ENCODE measurements around the gene FAM110D. TPM values are rescaled to one million over a fixed set of nuclear protein-coding genes. Genes with fewer than 3 reads are reported as not detected.

The FAM110D gene
- polyA plus RNA-seq, 1 donor from 2014 or later, result 0.31 TPM

DNA sequence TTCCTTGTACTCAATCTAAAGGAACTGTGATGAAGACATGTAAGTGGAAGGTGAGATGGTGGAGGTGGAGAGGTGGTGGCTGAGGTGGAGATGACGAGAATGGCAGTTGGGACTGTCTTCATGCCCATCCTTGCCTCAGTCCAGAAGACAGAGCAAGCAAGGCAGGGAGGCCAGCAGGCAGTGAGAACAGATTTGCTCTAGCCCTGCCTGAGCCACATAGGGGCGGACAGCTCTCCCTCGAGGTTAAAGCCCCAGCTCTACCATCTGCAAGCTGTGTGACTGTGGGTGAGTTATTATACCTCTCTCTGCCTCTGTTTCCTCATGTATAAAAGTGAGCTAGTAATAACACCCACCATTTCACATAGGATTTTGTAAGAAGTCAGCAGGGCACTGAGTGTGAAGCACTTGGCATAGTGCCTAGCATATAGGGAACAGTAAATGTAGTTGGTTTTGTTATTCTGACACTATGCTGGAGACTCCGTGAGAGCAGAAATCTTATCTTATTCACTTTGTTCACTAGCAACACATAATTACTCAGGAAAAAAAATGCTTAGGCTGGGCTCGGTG, 4.8 kb upstream of the FAM110D start:
- Histone ChIP-seq H4K20me1 (ENCODE audit: insufficient read depth) (no peaks in the 10 kb centered on the region), H3K27ac (ENCODE audit: low read length) (no peak overlapping the region), H3K27me3 (ENCODE audit: insufficient read depth, low read depth, low read length) (peaks cover 5% of the 10 kb centered on the region), H3K9me3 (ENCODE audit: low read length) (no peaks in the 10 kb centered on the region), H3K4me3 (ENCODE audit: low read length) (no peak overlapping the region), H2AFZ (ENCODE audit: low read depth, low read length) (no peak overlapping the region), H3K79me2 (replicated peaks; ENCODE audit: insufficient read depth, low read length) (no peaks in the 10 kb centered on the region), H3K36me3 (ENCODE audit: insufficient read depth, low read length) (no peaks in the 10 kb centered on the region), H3K4me2 (ENCODE audit: low read length) (no peak overlapping the region), H3K9me2 (ENCODE audit: insufficient read depth, low read length) (no peaks in the 10 kb centered on the region), H3K9ac (ENCODE audit: low read length) (no peak overlapping the region), H3F3A (ENCODE audit: insufficient read depth, low read length, poor library complexity, severe bottlenecking) (no peaks in the 10 kb centered on the region)
- TF ChIP-seq, protein P1, sequence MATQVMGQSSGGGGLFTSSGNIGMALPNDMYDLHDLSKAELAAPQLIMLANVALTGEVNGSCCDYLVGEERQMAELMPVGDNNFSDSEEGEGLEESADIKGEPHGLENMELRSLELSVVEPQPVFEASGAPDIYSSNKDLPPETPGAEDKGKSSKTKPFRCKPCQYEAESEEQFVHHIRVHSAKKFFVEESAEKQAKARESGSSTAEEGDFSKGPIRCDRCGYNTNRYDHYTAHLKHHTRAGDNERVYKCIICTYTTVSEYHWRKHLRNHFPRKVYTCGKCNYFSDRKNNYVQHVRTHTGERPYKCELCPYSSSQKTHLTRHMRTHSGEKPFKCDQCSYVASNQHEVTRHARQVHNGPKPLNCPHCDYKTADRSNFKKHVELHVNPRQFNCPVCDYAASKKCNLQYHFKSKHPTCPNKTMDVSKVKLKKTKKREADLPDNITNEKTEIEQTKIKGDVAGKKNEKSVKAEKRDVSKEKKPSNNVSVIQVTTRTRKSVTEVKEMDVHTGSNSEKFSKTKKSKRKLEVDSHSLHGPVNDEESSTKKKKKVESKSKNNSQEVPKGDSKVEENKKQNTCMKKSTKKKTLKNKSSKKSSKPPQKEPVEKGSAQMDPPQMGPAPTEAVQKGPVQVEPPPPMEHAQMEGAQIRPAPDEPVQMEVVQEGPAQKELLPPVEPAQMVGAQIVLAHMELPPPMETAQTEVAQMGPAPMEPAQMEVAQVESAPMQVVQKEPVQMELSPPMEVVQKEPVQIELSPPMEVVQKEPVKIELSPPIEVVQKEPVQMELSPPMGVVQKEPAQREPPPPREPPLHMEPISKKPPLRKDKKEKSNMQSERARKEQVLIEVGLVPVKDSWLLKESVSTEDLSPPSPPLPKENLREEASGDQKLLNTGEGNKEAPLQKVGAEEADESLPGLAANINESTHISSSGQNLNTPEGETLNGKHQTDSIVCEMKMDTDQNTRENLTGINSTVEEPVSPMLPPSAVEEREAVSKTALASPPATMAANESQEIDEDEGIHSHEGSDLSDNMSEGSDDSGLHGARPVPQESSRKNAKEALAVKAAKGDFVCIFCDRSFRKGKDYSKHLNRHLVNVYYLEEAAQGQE (IDR thresholded peaks at IDR 0.05; ENCODE audit: borderline replicate concordance), result no peak
- TF ChIP-seq POLR2AphosphoS5 (IDR thresholded peaks at IDR 0.05) (no peak), MXI1 (conservative IDR thresholded peaks at IDR 0.05; ENCODE audit: poor library complexity, severe bottlenecking) (no peak), RAD21 (conservative IDR thresholded peaks at IDR 0.05) (no peak), EZH2 (IDR thresholded peaks at IDR 0.05; ENCODE audit: borderline replicate concordance, insufficient read depth, low read length, poor library complexity, severe bottlenecking) (no peak), EP300 (conservative IDR thresholded peaks at IDR 0.05; ENCODE audit: poor library complexity, severe bottlenecking) (no peak), TAF1 (IDR thresholded peaks at IDR 0.05; ENCODE audit: low read depth) (no peak), SMC3 (conservative IDR thresholded peaks at IDR 0.05; ENCODE audit: poor library complexity) (no peak)
- TF ChIP-seq, protein P2, sequence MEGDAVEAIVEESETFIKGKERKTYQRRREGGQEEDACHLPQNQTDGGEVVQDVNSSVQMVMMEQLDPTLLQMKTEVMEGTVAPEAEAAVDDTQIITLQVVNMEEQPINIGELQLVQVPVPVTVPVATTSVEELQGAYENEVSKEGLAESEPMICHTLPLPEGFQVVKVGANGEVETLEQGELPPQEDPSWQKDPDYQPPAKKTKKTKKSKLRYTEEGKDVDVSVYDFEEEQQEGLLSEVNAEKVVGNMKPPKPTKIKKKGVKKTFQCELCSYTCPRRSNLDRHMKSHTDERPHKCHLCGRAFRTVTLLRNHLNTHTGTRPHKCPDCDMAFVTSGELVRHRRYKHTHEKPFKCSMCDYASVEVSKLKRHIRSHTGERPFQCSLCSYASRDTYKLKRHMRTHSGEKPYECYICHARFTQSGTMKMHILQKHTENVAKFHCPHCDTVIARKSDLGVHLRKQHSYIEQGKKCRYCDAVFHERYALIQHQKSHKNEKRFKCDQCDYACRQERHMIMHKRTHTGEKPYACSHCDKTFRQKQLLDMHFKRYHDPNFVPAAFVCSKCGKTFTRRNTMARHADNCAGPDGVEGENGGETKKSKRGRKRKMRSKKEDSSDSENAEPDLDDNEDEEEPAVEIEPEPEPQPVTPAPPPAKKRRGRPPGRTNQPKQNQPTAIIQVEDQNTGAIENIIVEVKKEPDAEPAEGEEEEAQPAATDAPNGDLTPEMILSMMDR (IDR thresholded peaks at IDR 0.05; ENCODE audit: poor library complexity, severe bottlenecking), result no peak

DNA sequence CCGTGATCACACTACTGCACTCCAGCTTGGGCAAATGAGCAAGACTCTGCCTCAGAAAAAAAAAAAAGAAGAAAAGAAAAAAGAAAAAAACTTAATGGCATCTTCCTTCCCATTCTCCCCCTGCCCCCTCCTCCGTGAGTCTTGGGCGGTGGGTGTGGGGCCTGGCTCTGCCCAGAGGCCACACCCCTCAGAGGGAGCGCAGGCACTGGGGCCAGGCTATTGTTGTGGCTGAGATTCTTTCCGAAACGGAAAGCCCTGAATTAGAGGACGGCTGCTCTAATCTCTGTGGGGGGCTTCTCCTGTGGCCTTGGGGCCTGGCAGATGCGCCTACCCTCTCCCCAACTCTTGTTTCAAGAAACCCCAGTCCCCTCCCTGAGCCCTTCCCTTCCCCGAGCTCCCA, 4.1 kb upstream of the FAM110D start:
- no peaks in the 10 kb centered on the region for H4K20me1 ChIP-seq (ENCODE audit: insufficient read depth)
- H2AFZ ChIP-seq (ENCODE audit: low read depth, low read length), result no peak overlapping the region
- H3K4me3 ChIP-seq (ENCODE audit: low read length), result no peak overlapping the region
- H3F3A ChIP-seq (ENCODE audit: insufficient read depth, low read length, poor library complexity, severe bottlenecking), result no peaks in the 10 kb centered on the region
- no peak overlapping the region for H3K27ac ChIP-seq (ENCODE audit: low read length)
- H3K79me2 ChIP-seq (replicated peaks; ENCODE audit: insufficient read depth, low read length), result no peaks in the 10 kb centered on the region
- no peak overlapping the region for H3K4me2 ChIP-seq (ENCODE audit: low read length)
- peaks cover 5% of the 10 kb centered on the region for H3K27me3 ChIP-seq (ENCODE audit: insufficient read depth, low read depth, low read length)
- no peaks in the 10 kb centered on the region for H3K9me3 ChIP-seq (ENCODE audit: low read length)
- H3K36me3 ChIP-seq (ENCODE audit: insufficient read depth, low read length), result no peaks in the 10 kb centered on the region
- TF ChIP-seq TAF1 (IDR thresholded peaks at IDR 0.05; ENCODE audit: low read depth) (no peak), MXI1 (conservative IDR thresholded peaks at IDR 0.05; ENCODE audit: poor library complexity, severe bottlenecking) (no peak), RAD21 (conservative IDR thresholded peaks at IDR 0.05) (no peak), POLR2AphosphoS5 (IDR thresholded peaks at IDR 0.05) (no peak), EP300 (conservative IDR thresholded peaks at IDR 0.05; ENCODE audit: poor library complexity, severe bottlenecking) (no peak), EZH2 (IDR thresholded peaks at IDR 0.05; ENCODE audit: borderline replicate concordance, insufficient read depth, low read length, poor library complexity, severe bottlenecking) (no peak), SMC3 (conservative IDR thresholded peaks at IDR 0.05; ENCODE audit: poor library complexity) (no peak)
- TF ChIP-seq, protein P2 (IDR thresholded peaks at IDR 0.05; ENCODE audit: poor library complexity, severe bottlenecking), result no peak
- TF ChIP-seq, protein P1 (IDR thresholded peaks at IDR 0.05; ENCODE audit: borderline replicate concordance), result no peak
- no peaks in the 10 kb centered on the region for H3K9me2 ChIP-seq (ENCODE audit: insufficient read depth, low read length)
- no peak overlapping the region for H3K9ac ChIP-seq (ENCODE audit: low read length)
